ENCODE results near the gene KLHDC7A.

GRCh38 chr1:18515120-18515667 lies 34.5 kb downstream of the KLHDC7A start:
- no peak for TF ChIP-seq GATA2 (IDR thresholded peaks at IDR 0.05; ENCODE audit: low read depth, low read length)
- no peak for TF ChIP-seq GATA3 (IDR thresholded peaks at IDR 0.05; ENCODE audit: low read depth, low read length)
